Measurements from ENCODE around the gene CTTNBP2.

Gene CTTNBP2

DNA sequence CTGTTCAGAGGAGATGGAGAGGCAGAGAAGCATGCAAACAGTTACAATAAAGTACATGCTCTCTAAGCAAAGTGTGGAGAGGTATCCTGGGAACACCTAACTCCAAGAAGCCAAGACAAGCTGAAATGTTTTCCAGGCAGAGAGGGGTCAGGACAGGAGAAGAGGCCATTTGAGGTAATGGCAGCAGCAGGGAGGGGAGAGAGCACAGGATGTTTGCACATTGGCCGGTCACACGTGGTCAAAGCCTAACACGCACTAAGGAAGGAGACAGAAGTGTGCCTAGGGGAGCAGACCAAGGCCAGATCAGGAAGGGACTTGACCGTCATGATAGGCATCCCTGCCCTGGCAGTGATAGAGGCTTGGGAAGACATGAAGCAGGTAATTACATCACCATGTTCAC, 101.5 kb downstream of the CTTNBP2 start:
- TF ChIP-seq, protein P1, sequence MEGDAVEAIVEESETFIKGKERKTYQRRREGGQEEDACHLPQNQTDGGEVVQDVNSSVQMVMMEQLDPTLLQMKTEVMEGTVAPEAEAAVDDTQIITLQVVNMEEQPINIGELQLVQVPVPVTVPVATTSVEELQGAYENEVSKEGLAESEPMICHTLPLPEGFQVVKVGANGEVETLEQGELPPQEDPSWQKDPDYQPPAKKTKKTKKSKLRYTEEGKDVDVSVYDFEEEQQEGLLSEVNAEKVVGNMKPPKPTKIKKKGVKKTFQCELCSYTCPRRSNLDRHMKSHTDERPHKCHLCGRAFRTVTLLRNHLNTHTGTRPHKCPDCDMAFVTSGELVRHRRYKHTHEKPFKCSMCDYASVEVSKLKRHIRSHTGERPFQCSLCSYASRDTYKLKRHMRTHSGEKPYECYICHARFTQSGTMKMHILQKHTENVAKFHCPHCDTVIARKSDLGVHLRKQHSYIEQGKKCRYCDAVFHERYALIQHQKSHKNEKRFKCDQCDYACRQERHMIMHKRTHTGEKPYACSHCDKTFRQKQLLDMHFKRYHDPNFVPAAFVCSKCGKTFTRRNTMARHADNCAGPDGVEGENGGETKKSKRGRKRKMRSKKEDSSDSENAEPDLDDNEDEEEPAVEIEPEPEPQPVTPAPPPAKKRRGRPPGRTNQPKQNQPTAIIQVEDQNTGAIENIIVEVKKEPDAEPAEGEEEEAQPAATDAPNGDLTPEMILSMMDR (IDR thresholded peaks at IDR 0.05): no peak

DNA sequence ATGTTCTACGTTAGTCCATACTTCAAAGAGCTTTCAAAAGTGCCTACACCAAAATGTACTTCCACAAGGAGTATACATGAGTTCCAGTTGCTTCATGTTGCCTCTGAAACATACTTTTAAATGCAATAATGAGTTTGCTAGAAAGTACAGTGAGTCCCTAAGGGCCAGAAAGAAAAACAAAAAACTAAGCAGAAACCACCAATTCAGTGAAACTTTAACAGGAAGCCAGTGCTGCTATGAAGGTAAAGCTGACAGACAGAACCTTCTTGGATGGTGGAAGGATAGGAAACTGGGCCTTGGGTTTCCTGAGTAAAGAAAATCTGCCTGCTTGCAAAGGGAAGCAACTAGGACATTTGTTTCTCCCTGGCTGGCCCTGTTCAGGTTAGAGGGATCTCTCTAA, 104.2 kb downstream of the CTTNBP2 start:
- TF ChIP-seq, protein P1 (IDR thresholded peaks at IDR 0.05): no peak

DNA sequence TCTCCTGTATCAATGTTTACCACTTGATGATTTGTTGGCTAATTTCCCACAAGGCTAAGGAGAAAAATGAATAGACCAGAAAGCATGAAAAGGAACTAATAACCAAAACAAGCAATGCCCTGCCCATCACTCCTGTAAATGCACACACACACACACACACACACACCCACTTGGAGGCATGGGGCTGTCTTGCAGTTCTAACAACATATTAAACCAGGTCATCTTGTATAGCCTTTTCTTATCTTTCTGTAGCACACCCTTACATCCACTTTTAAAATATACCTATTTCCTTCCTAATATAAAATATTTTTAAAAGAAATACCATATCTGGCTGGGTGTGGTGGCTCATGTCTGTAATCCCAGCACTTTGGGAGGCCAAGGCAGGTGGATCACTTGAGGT, 105.3 kb downstream of the CTTNBP2 start:
- TF ChIP-seq, protein P1 (IDR thresholded peaks at IDR 0.05): no peak

DNA sequence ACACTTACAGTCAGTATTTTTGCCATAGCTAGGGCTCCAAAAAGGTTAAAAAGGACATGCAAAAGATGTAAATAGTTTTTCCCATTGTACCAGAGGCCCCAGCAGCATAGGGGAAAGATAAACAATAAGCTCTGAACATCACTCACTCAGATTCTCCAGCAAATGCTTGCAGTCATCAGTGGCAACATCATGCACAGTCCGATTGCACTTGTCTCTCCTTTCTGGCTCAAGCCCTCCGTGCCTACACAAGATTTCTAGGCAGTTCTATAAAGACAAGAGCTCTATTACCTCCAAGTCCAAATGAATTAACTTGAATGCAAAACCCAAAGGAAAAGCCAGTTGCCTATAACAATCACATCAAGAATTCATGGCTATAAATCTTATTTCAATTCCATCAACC, 106.3 kb downstream of the CTTNBP2 start:
- TF ChIP-seq, protein P1 (IDR thresholded peaks at IDR 0.05): no peak

DNA sequence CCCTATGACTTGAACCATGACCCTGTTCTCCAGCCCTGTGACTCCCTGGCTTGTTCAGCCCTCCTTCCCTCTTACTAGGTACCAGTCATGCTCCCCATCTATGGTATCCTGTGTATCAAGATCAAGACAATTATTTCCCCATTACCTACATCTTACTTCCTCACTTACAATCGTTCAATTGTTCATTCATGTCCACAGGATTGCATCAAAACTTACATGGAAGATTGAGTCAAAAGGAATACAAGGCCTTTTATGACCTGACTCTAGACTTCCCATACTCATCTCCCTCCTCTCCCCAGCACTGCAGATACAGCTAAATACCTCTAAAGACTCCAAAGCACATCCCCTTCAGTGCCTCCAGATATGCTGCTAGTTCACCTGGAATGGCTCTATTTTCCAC, 109.2 kb downstream of the CTTNBP2 start:
- TF ChIP-seq, protein P1 (IDR thresholded peaks at IDR 0.05): no peak

DNA sequence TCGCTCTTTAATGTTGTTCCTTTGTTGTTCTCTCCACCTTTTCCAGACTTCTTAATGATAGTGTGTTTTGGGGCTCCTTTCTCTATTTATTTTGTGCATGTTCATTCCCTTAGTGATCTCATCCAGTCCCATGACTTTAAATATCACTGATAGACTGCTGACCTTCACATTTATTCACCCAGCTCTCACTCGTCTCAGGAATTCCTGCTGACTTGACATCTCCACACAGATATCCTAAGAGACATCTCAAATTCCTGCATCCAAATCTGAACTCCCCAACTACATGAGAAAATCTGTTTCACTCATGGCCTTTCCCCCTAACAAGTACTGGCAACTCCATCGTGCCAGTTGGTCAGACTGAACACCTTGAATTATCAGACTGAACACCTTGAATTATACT, 111.2 kb downstream of the CTTNBP2 start:
- TF ChIP-seq, protein P1 (IDR thresholded peaks at IDR 0.05): no peak

DNA sequence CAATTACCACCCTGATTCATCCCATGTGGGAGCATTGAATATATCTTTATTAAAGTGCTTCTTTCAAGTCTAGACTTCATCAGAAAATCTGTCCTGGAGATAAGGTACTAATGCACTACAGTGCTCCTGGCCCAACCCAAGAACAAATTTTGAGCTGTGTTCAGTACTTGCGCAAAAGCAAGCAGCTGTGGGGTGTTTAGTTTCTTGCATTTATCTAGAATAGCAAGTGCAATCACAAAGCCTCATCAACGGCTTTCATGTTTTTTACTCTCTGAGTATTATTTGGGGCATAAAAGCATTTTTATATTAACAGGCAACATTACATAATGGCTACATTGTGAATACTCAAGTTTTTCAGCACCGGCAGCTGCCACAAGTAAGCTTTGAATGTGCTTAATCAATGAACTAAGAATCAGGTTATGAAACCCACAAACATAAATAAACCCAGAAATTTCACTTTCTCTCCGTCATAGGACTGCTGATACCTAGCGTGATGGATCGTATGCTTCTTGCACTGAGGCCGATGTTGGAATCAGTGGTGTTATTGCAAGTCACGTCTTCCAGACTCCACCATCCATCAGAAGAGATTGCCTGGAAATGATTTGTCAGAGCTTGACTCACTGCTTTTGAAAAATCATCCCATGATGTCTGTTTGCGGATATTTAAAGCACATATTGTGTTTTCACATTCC, 113.1 kb downstream of the CTTNBP2 start:
- TF ChIP-seq, protein P1 (IDR thresholded peaks at IDR 0.05): no peak

DNA sequence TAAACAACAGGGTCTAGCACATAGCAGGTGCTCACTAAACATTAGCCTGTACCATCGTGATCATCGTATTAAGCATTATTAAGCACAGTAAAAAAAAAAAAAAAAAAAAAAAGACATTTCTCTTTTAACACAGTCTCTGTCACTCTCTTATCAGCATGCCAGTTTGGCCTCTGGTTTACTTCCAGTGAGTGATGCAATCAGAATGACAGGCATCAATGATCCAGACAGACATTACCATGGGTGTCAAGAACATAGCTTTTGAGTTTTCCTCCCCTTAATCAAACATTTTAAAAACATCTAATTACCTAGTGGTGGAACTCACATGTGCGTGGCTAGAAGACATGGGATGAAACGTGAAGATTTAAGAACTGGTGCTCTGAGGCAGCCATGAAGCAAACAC, 115.8 kb downstream of the CTTNBP2 start:
- TF ChIP-seq, protein P1 (IDR thresholded peaks at IDR 0.05): no peak
